ENCODE measurements around the gene RNU7-1.

The RNU7-1 gene

GRCh38 chr12:6979021-6979420 lies 35.4 kb downstream of the RNU7-1 start:
- H3K27ac Mint-ChIP-seq, result no peak overlapping the region
- H3K9me3 Mint-ChIP-seq, result no peaks in the 10 kb centered on the region
- no peak overlapping the region for H3K4me3 Mint-ChIP-seq
- TF ChIP-seq CTCF (IDR thresholded peaks at IDR 0.05; ENCODE audit: unreplicated experiment in 3 of 3), result no peak
- H3K36me3 Mint-ChIP-seq (ENCODE audit: low read depth), result peaks cover 65% of the 10 kb centered on the region
- H3K4me1 Mint-ChIP-seq, result no peaks in the 10 kb centered on the region
- H3K27me3 Mint-ChIP-seq (ENCODE audit: low read depth), result no peaks in the 10 kb centered on the region

GRCh38 chr12:6979453-6979852 lies 35.8 kb downstream of the RNU7-1 start:
- H3K4me3 Mint-ChIP-seq, result no peak overlapping the region
- no peak overlapping the region for H3K27ac Mint-ChIP-seq
- H3K27me3 Mint-ChIP-seq (ENCODE audit: low read depth), result no peaks in the 10 kb centered on the region
- H3K4me1 Mint-ChIP-seq, result no peaks in the 10 kb centered on the region
- no peaks in the 10 kb centered on the region for H3K9me3 Mint-ChIP-seq
- H3K36me3 Mint-ChIP-seq (ENCODE audit: low read depth), result peaks cover 63% of the 10 kb centered on the region
- no peak for TF ChIP-seq CTCF (IDR thresholded peaks at IDR 0.05; ENCODE audit: unreplicated experiment in 3 of 3)

GRCh38 chr12:6980075-6980474 lies 36.5 kb downstream of the RNU7-1 start:
- no peak overlapping the region for H3K27ac Mint-ChIP-seq
- H3K4me3 Mint-ChIP-seq, result no peak overlapping the region
- no peaks in the 10 kb centered on the region for H3K9me3 Mint-ChIP-seq
- H3K4me1 Mint-ChIP-seq, result no peaks in the 10 kb centered on the region
- no peak for TF ChIP-seq CTCF (IDR thresholded peaks at IDR 0.05; ENCODE audit: unreplicated experiment in 3 of 3)
- H3K27me3 Mint-ChIP-seq (ENCODE audit: low read depth), result no peaks in the 10 kb centered on the region
- peaks cover 60% of the 10 kb centered on the region for H3K36me3 Mint-ChIP-seq (ENCODE audit: low read depth)

- Mint-ChIP-seq H3K27me3 (ENCODE audit: low read depth) (no peaks in the 10 kb centered on the region), H3K4me1 (no peaks in the 10 kb centered on the region), H3K36me3 (ENCODE audit: low read depth) (peaks cover 55% of the 10 kb centered on the region), H3K9me3 (no peaks in the 10 kb centered on the region), H3K4me3 (no peak overlapping the region), H3K27ac (no peak overlapping the region)
- TF ChIP-seq CTCF (IDR thresholded peaks at IDR 0.05; ENCODE audit: unreplicated experiment in 3 of 3), result no peak
Observed at GRCh38 chr12:6980740-6981139, 37.1 kb downstream of the RNU7-1 start.

- Mint-ChIP-seq H3K36me3 (ENCODE audit: low read depth) (peaks cover 53% of the 10 kb centered on the region), H3K27ac (no peak overlapping the region), H3K27me3 (ENCODE audit: low read depth) (no peaks in the 10 kb centered on the region), H3K4me3 (no peak overlapping the region), H3K4me1 (no peaks in the 10 kb centered on the region), H3K9me3 (no peaks in the 10 kb centered on the region)
- no peak for TF ChIP-seq CTCF (IDR thresholded peaks at IDR 0.05; ENCODE audit: unreplicated experiment in 3 of 3)
Observed at GRCh38 chr12:6981152-6982052, 37.8 kb downstream of the RNU7-1 start.

GRCh38 chr12:6982532-6982931 lies 38.9 kb downstream of the RNU7-1 start:
- H3K4me3 Mint-ChIP-seq, result no peak overlapping the region
- H3K4me1 Mint-ChIP-seq, result no peaks in the 10 kb centered on the region
- H3K36me3 Mint-ChIP-seq (ENCODE audit: low read depth), result peaks cover 49% of the 10 kb centered on the region
- no peak overlapping the region for H3K27ac Mint-ChIP-seq
- H3K27me3 Mint-ChIP-seq (ENCODE audit: low read depth), result no peaks in the 10 kb centered on the region
- no peak for TF ChIP-seq CTCF (IDR thresholded peaks at IDR 0.05; ENCODE audit: unreplicated experiment in 3 of 3)
- H3K9me3 Mint-ChIP-seq, result no peaks in the 10 kb centered on the region

Measured in nephron (organoid).